Mucosa of descending colon (tissue), 3 donors: ENCODE results near the gene TTLL9. TPM values are rescaled to one million over a fixed set of nuclear protein-coding genes. Genes with fewer than 3 reads are reported as not detected.

Experiments
- ATAC-seq: fragments of 200-7000 bp; cut with Tn5 transposase; one replicate; pipeline ENCODE4 v1.9.1; 2020; ENCODE audit warnings: mild to moderate bottlenecking, moderate library complexity
- DNase-seq, 3 donors: peaks; one replicate each; pipeline ENCODE4 v3.0.0-alpha.2; 2020
- H3K36me3 ChIP-seq: fragments of 200-600 bp; one replicate; pipeline ENCODE4 v1.8.0; 2021; ENCODE audit warnings: low read depth, mild to moderate bottlenecking
- H3K4me1 ChIP-seq: fragments of 200-600 bp; one replicate; pipeline ENCODE4 v1.8.0; 2021; ENCODE audit warnings: low read depth, mild to moderate bottlenecking
- H3K4me3 ChIP-seq: fragments of 200-600 bp; one replicate; pipeline ENCODE4 v1.8.0; 2021; ENCODE audit warnings: mild to moderate bottlenecking
- H3K9me3 ChIP-seq: fragments of 200-600 bp; one replicate; pipeline ENCODE4 v1.8.0; 2021; ENCODE audit warnings: mild to moderate bottlenecking
- intact Hi-C, 2 donors: fragments of 100-400 bp; cut with DNase I in 1 of 2; cut with micrococcal nuclease in 1 of 2; formaldehyde crosslinking; loops; one replicate each; pipeline versions ENCODE4 v1.11.0 to v1.11.1; 2022; cut with DNase I, micrococcal nuclease
- total RNA-seq, 3 donors: library from RNA; stranded (reverse); fragmentation: NEBNext Ultra II Directional in 2 of 3; extraction: Animal tissue kit (Norgen Biotek cat#: 25700) in 2 of 3; gene quantifications; one replicate each; pipeline versions ENCODE4 v1.2.1 to v1.2.4, GENCODE V29; 2021 to 2023
- TF ChIP-seq, protein P1 (sequence below): fragments of 200-600 bp; IDR thresholded peaks from one replicate; pipeline ENCODE4 v1.8.0; 2022; ENCODE audit warnings: antibody characterized with exemption, mild to moderate bottlenecking
- donor health status: DM: no; HTN: no; CAD: no; lungs with moderate emphysema.
- donor health status: DM: no; HTN: no; CAD: no.
- donor health status: DM: no; HTN: yes; CAD: no.

The TTLL9 gene
- total RNA-seq, 3 donors from 2014 or later, result 0.25 TPM; not detected in 2

DNA sequence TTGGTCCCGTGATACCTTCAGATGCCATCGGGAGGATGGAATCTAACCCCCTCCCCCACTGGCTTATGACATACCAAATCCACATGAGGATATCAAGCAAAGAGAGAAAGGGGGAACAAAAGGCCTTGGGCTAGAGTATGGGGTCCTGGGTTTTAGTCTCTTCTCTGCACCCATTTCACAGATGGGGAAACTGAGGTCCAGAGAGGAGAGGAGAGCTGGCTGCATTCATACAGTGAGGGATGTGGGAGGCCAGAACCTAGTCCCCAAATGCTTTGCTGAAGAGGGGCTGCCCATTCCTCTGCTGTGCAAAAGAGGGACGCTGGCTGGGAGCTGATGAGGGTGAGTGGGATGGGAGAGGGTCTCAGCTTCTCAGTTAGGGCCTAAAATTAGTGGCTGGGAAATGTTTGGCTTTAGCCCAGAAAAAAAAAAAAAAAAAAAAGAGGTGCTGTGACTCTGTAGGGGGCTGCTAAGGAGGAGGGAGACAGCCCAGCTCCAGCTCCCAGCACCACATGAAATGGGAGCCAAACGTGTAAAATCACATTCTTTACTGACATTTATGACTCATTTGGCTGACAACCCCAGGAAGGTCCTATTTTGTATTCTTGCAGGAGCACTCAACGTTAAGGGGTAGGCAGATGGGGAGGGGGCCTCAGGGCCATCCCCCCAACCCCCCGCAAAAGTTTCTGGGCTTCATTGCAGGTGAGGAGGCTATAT lies 109.4 kb downstream of the TTLL9 start:
- TF ChIP-seq, protein P1, sequence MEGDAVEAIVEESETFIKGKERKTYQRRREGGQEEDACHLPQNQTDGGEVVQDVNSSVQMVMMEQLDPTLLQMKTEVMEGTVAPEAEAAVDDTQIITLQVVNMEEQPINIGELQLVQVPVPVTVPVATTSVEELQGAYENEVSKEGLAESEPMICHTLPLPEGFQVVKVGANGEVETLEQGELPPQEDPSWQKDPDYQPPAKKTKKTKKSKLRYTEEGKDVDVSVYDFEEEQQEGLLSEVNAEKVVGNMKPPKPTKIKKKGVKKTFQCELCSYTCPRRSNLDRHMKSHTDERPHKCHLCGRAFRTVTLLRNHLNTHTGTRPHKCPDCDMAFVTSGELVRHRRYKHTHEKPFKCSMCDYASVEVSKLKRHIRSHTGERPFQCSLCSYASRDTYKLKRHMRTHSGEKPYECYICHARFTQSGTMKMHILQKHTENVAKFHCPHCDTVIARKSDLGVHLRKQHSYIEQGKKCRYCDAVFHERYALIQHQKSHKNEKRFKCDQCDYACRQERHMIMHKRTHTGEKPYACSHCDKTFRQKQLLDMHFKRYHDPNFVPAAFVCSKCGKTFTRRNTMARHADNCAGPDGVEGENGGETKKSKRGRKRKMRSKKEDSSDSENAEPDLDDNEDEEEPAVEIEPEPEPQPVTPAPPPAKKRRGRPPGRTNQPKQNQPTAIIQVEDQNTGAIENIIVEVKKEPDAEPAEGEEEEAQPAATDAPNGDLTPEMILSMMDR, result no peak
- DNase-seq, result no peak
- no peak for ATAC-seq
- Histone ChIP-seq H3K4me1 (no peaks in the 10 kb centered on the region), H3K9me3 (no peaks in the 10 kb centered on the region), H3K4me3 (no peak overlapping the region), H3K36me3 (no peaks in the 10 kb centered on the region)
- intact Hi-C loops, result no loop called here

- Histone ChIP-seq H3K9me3 (no peaks in the 10 kb centered on the region), H3K4me3 (no peak overlapping the region), H3K4me1 (no peaks in the 10 kb centered on the region), H3K36me3 (no peaks in the 10 kb centered on the region)
- TF ChIP-seq, protein P1, result no peak
- ATAC-seq (no peak), DNase-seq (no peak)
- intact Hi-C loops, result no loop called here
These were observed 111.3 kb downstream of the TTLL9 start for GRCh38 chr20:31981784-31982183.

- Histone ChIP-seq H3K9me3 (no peaks in the 10 kb centered on the region), H3K36me3 (no peaks in the 10 kb centered on the region), H3K4me3 (no peak overlapping the region), H3K4me1 (no peaks in the 10 kb centered on the region)
- intact Hi-C loops, result no loop called here
- no peak for DNase-seq
- TF ChIP-seq, protein P1, result no peak
- ATAC-seq, result no peak
These were observed 114.6 kb downstream of the TTLL9 start for GRCh38 chr20:31984981-31985471.

DNA sequence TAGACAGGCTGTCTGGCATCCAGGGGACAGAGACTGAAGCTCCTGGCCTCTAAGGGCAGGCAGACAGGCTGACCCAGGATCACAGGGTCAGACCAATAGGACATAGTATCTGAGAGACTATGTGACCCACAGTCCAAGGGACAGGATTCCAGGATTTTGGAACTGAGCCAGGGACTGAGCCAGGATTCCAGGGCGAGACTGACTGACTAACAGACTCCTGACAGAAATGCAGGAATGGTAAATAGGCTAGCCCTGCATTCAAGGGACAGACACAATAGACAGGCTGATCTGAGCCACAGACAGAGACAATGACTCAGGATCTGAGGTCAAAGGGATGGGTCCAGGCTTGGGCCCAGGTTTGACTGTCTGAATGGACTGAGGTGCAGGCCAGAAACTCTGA lies 117.3 kb downstream of the TTLL9 start:
- ATAC-seq, result no peak
- Histone ChIP-seq H3K9me3 (no peaks in the 10 kb centered on the region), H3K36me3 (no peaks in the 10 kb centered on the region), H3K4me3 (no peak overlapping the region), H3K4me1 (no peaks in the 10 kb centered on the region)
- TF ChIP-seq, protein P1, result no peak
- DNase-seq, result no peak
- intact Hi-C loops, result no loop called here

DNA sequence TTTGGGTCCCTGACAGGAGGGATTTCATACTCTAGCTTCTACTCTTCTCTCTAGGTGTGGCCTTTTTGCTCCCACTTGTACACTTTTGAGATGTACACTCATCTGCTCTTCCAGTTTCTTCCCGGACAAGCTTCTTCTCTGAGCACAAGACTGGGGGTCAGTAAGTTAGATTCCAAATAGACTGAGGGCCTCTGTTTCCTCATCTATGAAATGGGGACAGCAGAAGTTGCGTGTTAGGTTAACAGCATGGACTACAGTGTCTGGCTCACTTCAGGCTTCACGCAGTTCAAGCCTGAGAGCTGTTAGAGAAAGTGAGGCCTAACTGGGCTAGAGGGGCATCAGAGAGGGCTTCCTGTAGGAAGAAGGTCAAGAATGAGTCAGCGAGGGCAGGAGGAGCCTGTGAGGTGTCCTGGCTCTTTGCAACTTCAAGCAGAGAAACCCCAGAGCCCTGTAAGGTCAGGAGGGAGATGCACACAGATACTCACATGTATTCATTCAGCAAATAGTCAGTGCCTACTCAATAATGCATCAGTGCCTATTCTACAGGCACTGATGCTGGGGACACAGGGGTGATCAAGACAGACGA lies 118.1 kb downstream of the TTLL9 start:
- no peak overlapping the region for H3K4me3 ChIP-seq
- TF ChIP-seq, protein P1, result no peak
- intact Hi-C loops, result no loop called here
- DNase-seq (no peak), ATAC-seq (no peak)
- H3K9me3 ChIP-seq, result no peaks in the 10 kb centered on the region
- H3K4me1 ChIP-seq, result no peaks in the 10 kb centered on the region
- H3K36me3 ChIP-seq, result no peaks in the 10 kb centered on the region
